ENCODE results near the gene RENBP. TPM values are rescaled to one million over a fixed set of nuclear protein-coding genes. Genes with fewer than 3 reads are reported as not detected.

The RENBP gene
- total RNA-seq, 2 donors from 2014 or later: 0.66 to 6.0 TPM

- H3K27me3 ChIP-seq: no peaks in the 10 kb centered on the region
- no peak for DNase-seq
- WGBS, 2 donors: 8 to 32% methylated on average over 6 to 8 of the region's 12 CpGs
- TF ChIP-seq, protein P1, sequence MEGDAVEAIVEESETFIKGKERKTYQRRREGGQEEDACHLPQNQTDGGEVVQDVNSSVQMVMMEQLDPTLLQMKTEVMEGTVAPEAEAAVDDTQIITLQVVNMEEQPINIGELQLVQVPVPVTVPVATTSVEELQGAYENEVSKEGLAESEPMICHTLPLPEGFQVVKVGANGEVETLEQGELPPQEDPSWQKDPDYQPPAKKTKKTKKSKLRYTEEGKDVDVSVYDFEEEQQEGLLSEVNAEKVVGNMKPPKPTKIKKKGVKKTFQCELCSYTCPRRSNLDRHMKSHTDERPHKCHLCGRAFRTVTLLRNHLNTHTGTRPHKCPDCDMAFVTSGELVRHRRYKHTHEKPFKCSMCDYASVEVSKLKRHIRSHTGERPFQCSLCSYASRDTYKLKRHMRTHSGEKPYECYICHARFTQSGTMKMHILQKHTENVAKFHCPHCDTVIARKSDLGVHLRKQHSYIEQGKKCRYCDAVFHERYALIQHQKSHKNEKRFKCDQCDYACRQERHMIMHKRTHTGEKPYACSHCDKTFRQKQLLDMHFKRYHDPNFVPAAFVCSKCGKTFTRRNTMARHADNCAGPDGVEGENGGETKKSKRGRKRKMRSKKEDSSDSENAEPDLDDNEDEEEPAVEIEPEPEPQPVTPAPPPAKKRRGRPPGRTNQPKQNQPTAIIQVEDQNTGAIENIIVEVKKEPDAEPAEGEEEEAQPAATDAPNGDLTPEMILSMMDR (IDR thresholded peaks at IDR 0.05): no peak
- no peak for TF ChIP-seq POLR2A (IDR thresholded peaks at IDR 0.05)
- H3K27ac ChIP-seq: peak overlapping the region in 2 of 4 donors; percentile 95 to 98
- H3K9me3 ChIP-seq: no peaks in the 10 kb centered on the region
- H3K36me3 ChIP-seq (replicated peaks in 1 of 2; ENCODE audit: insufficient read depth in 1 of 2, low read depth in 2 of 2): no peaks in the 10 kb centered on the region
- intact Hi-C loops (cut with DNase I): no loop called here
- no peak overlapping the region for H3K4me3 ChIP-seq
- peaks cover 50% of the 10 kb centered on the region for H3K4me1 ChIP-seq
- ATAC-seq: no peak
These were observed 24.3 kb upstream of the RENBP start for GRCh38 chrX:153968754-153969124.

DNA sequence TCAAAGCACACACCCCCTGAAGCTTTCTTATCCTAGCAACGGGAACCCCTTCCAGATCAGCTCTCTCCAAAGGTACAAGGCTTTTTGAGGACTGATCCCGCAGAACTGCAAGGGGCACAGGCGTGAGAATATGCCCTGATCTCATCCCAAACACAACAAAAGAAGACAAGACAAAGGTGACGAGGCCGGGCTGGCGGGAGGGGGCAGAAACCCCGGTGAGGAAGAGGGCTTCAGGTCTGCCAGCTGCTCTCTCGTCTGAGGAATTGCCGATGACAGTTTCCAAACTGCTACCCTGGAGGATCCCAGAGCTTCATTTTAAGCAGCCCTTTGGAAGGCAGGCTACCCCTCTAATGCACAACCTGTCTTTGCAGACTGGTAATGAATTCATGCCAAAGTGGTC lies 23.8 kb upstream of the RENBP start:
- ATAC-seq: no peak
- Histone ChIP-seq H3K27ac (peak overlapping the region in 2 of 4 donors; percentile 61 to 95), H3K36me3 (replicated peaks in 1 of 2; ENCODE audit: insufficient read depth in 1 of 2, low read depth in 2 of 2) (no peaks in the 10 kb centered on the region), H3K4me3 (no peak overlapping the region), H3K9me3 (no peaks in the 10 kb centered on the region), H3K4me1 (peaks cover 49% of the 10 kb centered on the region), H3K27me3 (no peaks in the 10 kb centered on the region)
- WGBS, 2 donors: 18 to 60% methylated on average over 3 of the region's 9 CpGs
- no peak for TF ChIP-seq POLR2A (IDR thresholded peaks at IDR 0.05)
- TF ChIP-seq, protein P1 (IDR thresholded peaks at IDR 0.05): no peak
- DNase-seq: no peak
- intact Hi-C loops (cut with DNase I): no loop called here

- Histone ChIP-seq H3K4me1 (peaks cover 49% of the 10 kb centered on the region), H3K4me3 (no peak overlapping the region), H3K27me3 (no peaks in the 10 kb centered on the region), H3K36me3 (replicated peaks in 1 of 2; ENCODE audit: insufficient read depth in 1 of 2, low read depth in 2 of 2) (no peaks in the 10 kb centered on the region), H3K9me3 (no peaks in the 10 kb centered on the region), H3K27ac (peak overlapping the region in 2 of 4 donors; percentile 61 to 95)
- no peak for ATAC-seq
- DNase-seq: no peak
- TF ChIP-seq POLR2A (IDR thresholded peaks at IDR 0.05): no peak
- TF ChIP-seq, protein P1 (IDR thresholded peaks at IDR 0.05): no peak
- intact Hi-C loops (cut with DNase I): no loop called here
- 52 to 61% methylated on average over 8 to 15 of the region's 16 CpGs for WGBS, 2 donors
These were observed 23.2 kb upstream of the RENBP start for GRCh38 chrX:153967536-153968224.

DNA sequence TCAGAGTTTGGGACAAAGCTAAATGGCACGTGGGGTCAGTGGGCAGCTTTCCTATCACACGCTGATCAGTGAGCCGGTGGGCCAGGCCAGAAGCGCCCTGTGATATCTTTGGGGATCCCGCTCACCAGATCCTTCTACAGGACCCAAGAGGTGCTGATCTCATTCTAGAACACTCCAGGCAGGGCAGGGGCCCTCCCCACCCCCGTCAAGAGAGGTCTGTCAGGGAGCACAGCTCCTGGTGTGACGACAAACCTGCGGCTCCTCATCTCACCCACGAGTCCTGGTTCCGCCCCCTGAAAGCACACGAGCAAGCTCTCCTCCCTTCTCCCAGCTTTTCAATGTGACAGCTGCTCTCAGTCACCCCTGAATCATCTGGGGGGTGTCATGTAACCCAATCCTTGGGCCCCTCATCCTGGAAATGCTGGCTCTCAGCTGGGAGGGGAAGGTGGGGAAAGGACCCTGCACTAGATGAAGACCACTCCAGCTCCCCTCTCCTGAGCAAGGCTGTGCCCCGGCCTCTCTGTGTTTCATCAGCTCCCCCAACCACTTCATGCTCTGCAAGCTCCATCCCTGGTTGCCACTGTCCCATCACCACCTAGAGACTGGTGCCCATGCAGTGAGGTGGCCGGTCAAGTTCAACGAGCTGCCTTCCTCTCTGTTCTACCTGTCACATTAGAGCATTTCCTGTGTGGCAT lies 22.5 kb upstream of the RENBP start:
- Histone ChIP-seq H3K4me3 (no peak overlapping the region), H3K9me3 (no peaks in the 10 kb centered on the region), H3K27ac (peak overlapping the region in 3 of 4 donors; percentile 25 to 95 (median 61)), H3K27me3 (no peaks in the 10 kb centered on the region), H3K4me1 (peaks cover 49% of the 10 kb centered on the region), H3K36me3 (replicated peaks in 1 of 2; ENCODE audit: insufficient read depth in 1 of 2, low read depth in 2 of 2) (no peaks in the 10 kb centered on the region)
- ATAC-seq: no peak
- intact Hi-C loops (cut with DNase I): no loop called here
- DNase-seq: no peak
- no peak for TF ChIP-seq POLR2A (IDR thresholded peaks at IDR 0.05)
- TF ChIP-seq, protein P1 (IDR thresholded peaks at IDR 0.05): no peak
- WGBS, 2 donors: 70% methylated on average over 2 of the region's 14 CpGs

Data from body of pancreas (tissue), 4 donors.